SK-N-SH treated with all-trans-retinoic acid at 6 μM for 48 hours (cell line): Measurements from ENCODE around the gene CD28.

Experiments used
- ATAC-seq: fragments of 200-7000 bp; cut with Tn5 transposase; 3 replicates; pipeline ENCODE4 v1.9.1; 2020; ENCODE audit warnings: mild to moderate bottlenecking, moderate library complexity
- ARNTL ChIP-seq: fragments of 450-650 bp; formaldehyde crosslinking; IDR thresholded peaks from 2 replicates; pipeline ENCODE4 v1.5.0; 2020; ENCODE audit warnings: low read depth, mild to moderate bottlenecking, moderate library complexity, borderline replicate concordance
- CSDC2 ChIP-seq: fragments of 250-450 bp; sonication (Bioruptor Pico); IDR thresholded peaks from 2 replicates; pipeline ENCODE4 v1.5.0; 2020; ENCODE audit warnings: mild to moderate bottlenecking, moderate library complexity
- SNAI2 ChIP-seq: fragments of 250-450 bp; sonication (Bioruptor Pico); IDR thresholded peaks from 2 replicates; pipeline ENCODE4 v1.5.0; 2020; ENCODE audit warnings: mild to moderate bottlenecking, moderate library complexity
- TCF4 ChIP-seq: fragments of 250-450 bp; sonication (Bioruptor Pico); IDR thresholded peaks from 2 replicates; pipeline ENCODE4 v1.8.0; 2021; ENCODE audit warnings: mild to moderate bottlenecking, moderate library complexity, borderline replicate concordance
- ZC3H10 ChIP-seq: fragments of 250-450 bp; sonication (Bioruptor Pico); IDR thresholded peaks from 2 replicates; pipeline ENCODE4 v1.5.1; 2021; ENCODE audit warnings: mild to moderate bottlenecking, moderate library complexity
- ZFP3 ChIP-seq: fragments of 250-450 bp; sonication (Bioruptor Pico); IDR thresholded peaks from 2 replicates; pipeline ENCODE4 v1.5.0; 2020; ENCODE audit warnings: mild to moderate bottlenecking, moderate library complexity
- ZFP30 ChIP-seq: fragments of 450-650 bp; formaldehyde crosslinking; IDR thresholded peaks from 2 replicates; pipeline ENCODE4 v1.5.0; 2022; ENCODE audit warnings: mild to moderate bottlenecking, moderate library complexity
- ZNF70 ChIP-seq: fragments of 450-650 bp; formaldehyde crosslinking; IDR thresholded peaks from 2 replicates; pipeline ENCODE4 v1.5.0; 2020; ENCODE audit warnings: mild to moderate bottlenecking, moderate library complexity
- TF ChIP-seq, protein P1 (sequence below): fragments of 250-450 bp; sonication (Bioruptor Pico); IDR thresholded peaks from 2 replicates; pipeline ENCODE4 v1.8.0; 2021; ENCODE audit warnings: low read depth, mild to moderate bottlenecking, moderate library complexity, borderline replicate concordance
- TF ChIP-seq, protein P2 (sequence below): fragments of 250-450 bp; sonication (Bioruptor Pico); IDR thresholded peaks from 2 replicates; pipeline ENCODE4 v1.5.0; 2020; ENCODE audit warnings: mild to moderate bottlenecking, moderate library complexity
- TF ChIP-seq, protein P3 (sequence below): fragments of 250-450 bp; sonication (Bioruptor Pico); IDR thresholded peaks from 2 replicates; pipeline ENCODE4 v1.5.1; 2021; ENCODE audit warnings: mild to moderate bottlenecking, moderate library complexity
- TF ChIP-seq, protein P4 (sequence below): fragments of 250-450 bp; sonication (Bioruptor Pico); IDR thresholded peaks from 2 replicates; pipeline ENCODE4 v1.5.1; 2020; ENCODE audit warnings: low read depth, mild to moderate bottlenecking, moderate library complexity
- TF ChIP-seq, protein P5 (sequence below): fragments of 250-450 bp; sonication (Bioruptor Pico); IDR thresholded peaks from 2 replicates; pipeline ENCODE4 v1.8.0; 2020; ENCODE audit warnings: mild to moderate bottlenecking, moderate library complexity, borderline replicate concordance

CD28 gene

DNA sequence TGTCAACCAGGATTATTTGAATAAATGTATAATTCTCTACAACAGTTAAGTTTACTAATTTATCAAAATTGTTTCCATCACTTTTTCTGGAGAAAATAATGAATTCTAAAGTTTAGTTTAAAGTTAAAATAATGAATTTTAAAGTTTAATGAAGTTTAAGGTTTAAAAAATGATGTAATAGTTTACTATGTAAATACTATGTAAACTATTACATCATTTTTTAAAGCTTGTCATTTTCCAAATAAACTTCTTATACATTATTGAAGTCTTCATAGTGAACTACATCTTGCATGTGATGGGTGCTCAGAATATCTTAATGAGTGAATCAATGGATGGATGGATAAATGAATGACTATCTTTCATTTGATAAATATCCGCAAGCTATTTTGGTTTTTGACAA lies 38.8 kb downstream of the CD28 start:
- ATAC-seq = no peak
- TF ChIP-seq, protein P1, sequence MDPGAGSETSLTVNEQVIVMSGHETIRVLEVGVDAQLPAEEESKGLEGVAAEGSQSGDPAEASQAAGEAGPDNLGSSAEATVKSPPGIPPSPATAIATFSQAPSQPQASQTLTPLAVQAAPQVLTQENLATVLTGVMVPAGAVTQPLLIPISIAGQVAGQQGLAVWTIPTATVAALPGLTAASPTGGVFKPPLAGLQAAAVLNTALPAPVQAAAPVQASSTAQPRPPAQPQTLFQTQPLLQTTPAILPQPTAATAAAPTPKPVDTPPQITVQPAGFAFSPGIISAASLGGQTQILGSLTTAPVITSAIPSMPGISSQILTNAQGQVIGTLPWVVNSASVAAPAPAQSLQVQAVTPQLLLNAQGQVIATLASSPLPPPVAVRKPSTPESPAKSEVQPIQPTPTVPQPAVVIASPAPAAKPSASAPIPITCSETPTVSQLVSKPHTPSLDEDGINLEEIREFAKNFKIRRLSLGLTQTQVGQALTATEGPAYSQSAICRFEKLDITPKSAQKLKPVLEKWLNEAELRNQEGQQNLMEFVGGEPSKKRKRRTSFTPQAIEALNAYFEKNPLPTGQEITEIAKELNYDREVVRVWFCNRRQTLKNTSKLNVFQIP (CRISPR knock-in tag) = no peak
- TF ChIP-seq ZFP30 (CRISPR knock-in tag) (no peak), TCF4 (CRISPR knock-in tag) (no peak), CSDC2 (CRISPR knock-in tag) (no peak), ZNF70 (CRISPR knock-in tag) (no peak), ZC3H10 (CRISPR knock-in tag) (no peak)
- TF ChIP-seq, protein P2, sequence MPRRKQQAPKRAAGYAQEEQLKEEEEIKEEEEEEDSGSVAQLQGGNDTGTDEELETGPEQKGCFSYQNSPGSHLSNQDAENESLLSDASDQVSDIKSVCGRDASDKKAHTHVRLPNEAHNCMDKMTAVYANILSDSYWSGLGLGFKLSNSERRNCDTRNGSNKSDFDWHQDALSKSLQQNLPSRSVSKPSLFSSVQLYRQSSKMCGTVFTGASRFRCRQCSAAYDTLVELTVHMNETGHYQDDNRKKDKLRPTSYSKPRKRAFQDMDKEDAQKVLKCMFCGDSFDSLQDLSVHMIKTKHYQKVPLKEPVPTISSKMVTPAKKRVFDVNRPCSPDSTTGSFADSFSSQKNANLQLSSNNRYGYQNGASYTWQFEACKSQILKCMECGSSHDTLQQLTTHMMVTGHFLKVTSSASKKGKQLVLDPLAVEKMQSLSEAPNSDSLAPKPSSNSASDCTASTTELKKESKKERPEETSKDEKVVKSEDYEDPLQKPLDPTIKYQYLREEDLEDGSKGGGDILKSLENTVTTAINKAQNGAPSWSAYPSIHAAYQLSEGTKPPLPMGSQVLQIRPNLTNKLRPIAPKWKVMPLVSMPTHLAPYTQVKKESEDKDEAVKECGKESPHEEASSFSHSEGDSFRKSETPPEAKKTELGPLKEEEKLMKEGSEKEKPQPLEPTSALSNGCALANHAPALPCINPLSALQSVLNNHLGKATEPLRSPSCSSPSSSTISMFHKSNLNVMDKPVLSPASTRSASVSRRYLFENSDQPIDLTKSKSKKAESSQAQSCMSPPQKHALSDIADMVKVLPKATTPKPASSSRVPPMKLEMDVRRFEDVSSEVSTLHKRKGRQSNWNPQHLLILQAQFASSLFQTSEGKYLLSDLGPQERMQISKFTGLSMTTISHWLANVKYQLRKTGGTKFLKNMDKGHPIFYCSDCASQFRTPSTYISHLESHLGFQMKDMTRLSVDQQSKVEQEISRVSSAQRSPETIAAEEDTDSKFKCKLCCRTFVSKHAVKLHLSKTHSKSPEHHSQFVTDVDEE = no peak
- TF ChIP-seq, protein P3, sequence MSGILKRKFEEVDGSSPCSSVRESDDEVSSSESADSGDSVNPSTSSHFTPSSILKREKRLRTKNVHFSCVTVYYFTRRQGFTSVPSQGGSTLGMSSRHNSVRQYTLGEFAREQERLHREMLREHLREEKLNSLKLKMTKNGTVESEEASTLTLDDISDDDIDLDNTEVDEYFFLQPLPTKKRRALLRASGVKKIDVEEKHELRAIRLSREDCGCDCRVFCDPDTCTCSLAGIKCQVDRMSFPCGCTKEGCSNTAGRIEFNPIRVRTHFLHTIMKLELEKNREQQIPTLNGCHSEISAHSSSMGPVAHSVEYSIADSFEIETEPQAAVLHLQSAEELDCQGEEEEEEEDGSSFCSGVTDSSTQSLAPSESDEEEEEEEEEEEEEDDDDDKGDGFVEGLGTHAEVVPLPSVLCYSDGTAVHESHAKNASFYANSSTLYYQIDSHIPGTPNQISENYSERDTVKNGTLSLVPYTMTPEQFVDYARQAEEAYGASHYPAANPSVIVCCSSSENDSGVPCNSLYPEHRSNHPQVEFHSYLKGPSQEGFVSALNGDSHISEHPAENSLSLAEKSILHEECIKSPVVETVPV (CRISPR knock-in tag) = no peak

DNA sequence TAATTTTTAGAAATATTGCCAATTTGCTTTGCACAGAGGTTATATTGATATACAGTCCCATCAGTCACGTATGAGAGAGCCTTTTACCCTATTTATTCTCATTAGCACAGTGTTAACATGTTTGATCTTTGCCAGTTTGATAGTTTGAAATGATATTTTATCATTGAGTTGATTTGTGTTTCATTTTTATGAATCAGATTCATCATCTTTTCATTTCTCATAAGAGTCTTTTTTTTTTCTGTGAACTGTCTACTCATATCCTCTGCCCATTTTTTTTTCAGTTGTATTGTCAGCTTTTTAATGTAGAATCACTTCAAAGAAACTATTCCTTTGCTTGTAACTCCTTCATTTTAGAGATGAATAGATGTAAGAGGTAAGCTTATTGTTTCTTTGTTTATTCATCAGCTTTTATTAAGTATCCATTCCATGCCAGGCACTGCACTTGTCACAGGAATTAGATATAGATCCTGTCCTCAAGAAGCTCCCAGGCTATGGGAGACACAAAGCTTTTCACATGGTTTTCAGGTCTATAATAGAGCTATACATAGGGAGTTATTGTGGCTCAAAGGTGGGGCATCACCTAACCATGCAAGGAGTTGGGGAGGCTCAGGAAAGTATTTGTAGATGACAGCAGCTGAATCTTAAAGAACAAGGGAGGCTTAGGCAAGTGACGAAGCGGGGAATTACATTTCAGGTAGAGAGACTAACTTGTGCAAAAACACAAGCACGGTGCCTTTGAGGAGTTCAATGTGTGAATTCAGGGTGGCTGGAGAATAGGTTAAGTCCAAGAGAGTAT lies 42.1 kb downstream of the CD28 start:
- TF ChIP-seq, protein P1 (CRISPR knock-in tag) = no peak
- TF ChIP-seq ARNTL (CRISPR knock-in tag) = no peak
- no peak for TF ChIP-seq ZNF70 (CRISPR knock-in tag)
- no peak for TF ChIP-seq SNAI2 (CRISPR knock-in tag)
- TF ChIP-seq, protein P4, sequence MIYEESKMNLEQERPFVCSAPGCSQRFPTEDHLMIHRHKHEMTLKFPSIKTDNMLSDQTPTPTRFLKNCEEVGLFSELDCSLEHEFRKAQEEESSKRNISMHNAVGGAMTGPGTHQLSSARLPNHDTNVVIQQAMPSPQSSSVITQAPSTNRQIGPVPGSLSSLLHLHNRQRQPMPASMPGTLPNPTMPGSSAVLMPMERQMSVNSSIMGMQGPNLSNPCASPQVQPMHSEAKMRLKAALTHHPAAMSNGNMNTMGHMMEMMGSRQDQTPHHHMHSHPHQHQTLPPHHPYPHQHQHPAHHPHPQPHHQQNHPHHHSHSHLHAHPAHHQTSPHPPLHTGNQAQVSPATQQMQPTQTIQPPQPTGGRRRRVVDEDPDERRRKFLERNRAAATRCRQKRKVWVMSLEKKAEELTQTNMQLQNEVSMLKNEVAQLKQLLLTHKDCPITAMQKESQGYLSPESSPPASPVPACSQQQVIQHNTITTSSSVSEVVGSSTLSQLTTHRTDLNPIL (CRISPR knock-in tag) = no peak
- no peak for TF ChIP-seq ZFP3 (CRISPR knock-in tag)
- TF ChIP-seq, protein P5, sequence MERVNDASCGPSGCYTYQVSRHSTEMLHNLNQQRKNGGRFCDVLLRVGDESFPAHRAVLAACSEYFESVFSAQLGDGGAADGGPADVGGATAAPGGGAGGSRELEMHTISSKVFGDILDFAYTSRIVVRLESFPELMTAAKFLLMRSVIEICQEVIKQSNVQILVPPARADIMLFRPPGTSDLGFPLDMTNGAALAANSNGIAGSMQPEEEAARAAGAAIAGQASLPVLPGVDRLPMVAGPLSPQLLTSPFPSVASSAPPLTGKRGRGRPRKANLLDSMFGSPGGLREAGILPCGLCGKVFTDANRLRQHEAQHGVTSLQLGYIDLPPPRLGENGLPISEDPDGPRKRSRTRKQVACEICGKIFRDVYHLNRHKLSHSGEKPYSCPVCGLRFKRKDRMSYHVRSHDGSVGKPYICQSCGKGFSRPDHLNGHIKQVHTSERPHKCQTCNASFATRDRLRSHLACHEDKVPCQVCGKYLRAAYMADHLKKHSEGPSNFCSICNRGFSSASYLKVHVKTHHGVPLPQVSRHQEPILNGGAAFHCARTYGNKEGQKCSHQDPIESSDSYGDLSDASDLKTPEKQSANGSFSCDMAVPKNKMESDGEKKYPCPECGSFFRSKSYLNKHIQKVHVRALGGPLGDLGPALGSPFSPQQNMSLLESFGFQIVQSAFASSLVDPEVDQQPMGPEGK (CRISPR knock-in tag) = no peak
- TF ChIP-seq, protein P3 (CRISPR knock-in tag) = no peak
- TF ChIP-seq, all 23 proteins: peak for 0

More for the DNA sequence above, 42.1 kb downstream of the CD28 start:
- no peak for ATAC-seq
